K562 treated with DMSO at 1 percent for 4 hours (cell line): ENCODE measurements around the gene LRRC61. TPM values are rescaled to one million over a fixed set of nuclear protein-coding genes. Genes with fewer than 3 reads are reported as not detected.

Source experiments
- total RNA-seq: library from RNA; unstranded; fragments of 300-600 nt; gene quantifications from 2 replicates; pipeline ENCODE4 v1.2.3, GENCODE V29; 2022; ENCODE audit not compliant: insufficient read depth

The LRRC61 gene
- 103 and 232 TPM in 2 replicates for total RNA-seq

GRCh38 chr7:150322833-150323681 is at the start of gene LRRC61, which contains the start of gene ACTR3C:
LRRC61 (plus strand) TSS chr7:150323355; CDS start chr7:150336862, 13,507 bp downstream.
ACTR3C (minus strand) TSS chr7:150323545; CDS start chr7:150295296, 28,249 bp downstream.

GRCh38 chr7:150341263-150342120 is 18.3 kb downstream of the LRRC61 start, which contains the start of gene RARRES2:
RARRES2 (minus strand) TSS chr7:150341629; CDS start chr7:150340609, 1,020 bp downstream.

GRCh38 chr7:150368096-150368883 is 45.1 kb downstream of the LRRC61 start, which contains the start of gene REPIN1:
REPIN1 (plus strand) TSS chr7:150368822; CDS start chr7:150369712, 890 bp downstream.

GRCh38 chr7:150378853-150379440 is 55.8 kb downstream of the LRRC61 start, which contains the start of gene ZNF775:
ZNF775 (plus strand) TSS chr7:150379330; CDS start chr7:150388471, 9,141 bp downstream.

Other genes starting within 250 kb of the LRRC61 start
- gene ACTR3C, start 190 bp downstream of the LRRC61 start, total RNA-seq = 13.1 and 15.2 TPM in 2 replicates
- gene RARRES2, start 18.3 kb downstream of the LRRC61 start, total RNA-seq = 0.67 TPM in 1 of 2 replicates, not detected in the other
- 292 and 356 TPM in 2 replicates for gene REPIN1, start 45.5 kb downstream of the LRRC61 start, total RNA-seq
- gene ZNF775, start 56.0 kb downstream of the LRRC61 start, total RNA-seq = 24.8 and 32.2 TPM in 2 replicates
- gene GIMAP8, start 127.3 kb downstream of the LRRC61 start, total RNA-seq = not detected in 2 replicates
- gene GIMAP7, start 191.5 kb downstream of the LRRC61 start, total RNA-seq = not detected in 2 replicates
- gene GIMAP4, start 244.0 kb downstream of the LRRC61 start, total RNA-seq = not detected in 2 replicates